Activated effector memory CD4-positive, alpha-beta T cell treated with Interleukin-2 at 50 U/mL for 16 hours (primary cell): Measurements from ENCODE around the gene HM13.

Experiments
- DNase-seq: peaks from one replicate; pipeline ENCODE4 v3.0.0-alpha.2; 2020

HM13 gene

GRCh38 chr20:31617432-31618104, 103.3 kb downstream of the HM13 start:
- DNase-seq: no peak
